Endothelial cell (in vitro differentiated cells): Measurements from ENCODE around the gene NCAM1. TPM values are rescaled to one million over a fixed set of nuclear protein-coding genes. Genes with fewer than 3 reads are reported as not detected.
"Not testable (repeated sequence)": the region's sequence is repeated elsewhere in the genome, so short reads cannot be mapped to it uniquely, and the experiment has no call there.

Experiments
- DNase-seq: peaks from one replicate; pipeline ENCODE4 v3.0.0; 2021; ENCODE audit warnings: low spot score
- H3K27ac Mint-ChIP-seq: one replicate; pipeline ENCODE4 v1.8.0; 2021; ENCODE audit warnings: mixed read lengths, inconsistent platforms; ENCODE audit not compliant: unreplicated experiment
- H3K27me3 Mint-ChIP-seq: one replicate; pipeline ENCODE4 v1.8.0; 2021; ENCODE audit warnings: mild to moderate bottlenecking, moderate library complexity, mixed read lengths, inconsistent platforms; ENCODE audit not compliant: unreplicated experiment
- H3K36me3 Mint-ChIP-seq: one replicate; pipeline ENCODE4 v1.8.0; 2021; ENCODE audit warnings: mild to moderate bottlenecking, low read depth, mixed read lengths, inconsistent platforms; ENCODE audit not compliant: unreplicated experiment
- H3K4me1 Mint-ChIP-seq: one replicate; pipeline ENCODE4 v1.8.0; 2021; ENCODE audit warnings: mild to moderate bottlenecking, mixed read lengths, inconsistent platforms; ENCODE audit not compliant: unreplicated experiment
- H3K4me3 Mint-ChIP-seq: one replicate; pipeline ENCODE4 v1.8.0; 2021; ENCODE audit warnings: mild to moderate bottlenecking, mixed read lengths, inconsistent platforms; ENCODE audit not compliant: unreplicated experiment
- H3K9me3 Mint-ChIP-seq: one replicate; pipeline ENCODE4 v1.8.0; 2021; ENCODE audit warnings: mixed read lengths, inconsistent platforms; ENCODE audit not compliant: unreplicated experiment
- total RNA-seq: library from RNA; stranded (reverse); fragmentation: NEBNext Ultra II Directional; extraction: Animal tissue kit (Norgen Biotek cat#: 25700); gene quantifications from one replicate; pipeline ENCODE4 v1.2.1, GENCODE V29; 2021; ENCODE audit not compliant: unreplicated experiment
- TF ChIP-seq, protein P1 (sequence below): fragments of 200-600 bp; sonication (generic); IDR thresholded peaks from one replicate; pipeline ENCODE4 v1.5.0; 2021; ENCODE audit warnings: antibody characterized with exemption; ENCODE audit not compliant: unreplicated experiment

NCAM1 gene
- total RNA-seq, 1 donor from 2014 or later: 21.9 TPM

- no peaks in the 10 kb centered on the region for H3K36me3 Mint-ChIP-seq
- H3K27ac Mint-ChIP-seq: no peak overlapping the region
- peaks cover 3% of the 10 kb centered on the region for H3K4me1 Mint-ChIP-seq
- no peaks in the 10 kb centered on the region for H3K27me3 Mint-ChIP-seq
- H3K4me3 Mint-ChIP-seq: no peak overlapping the region
- H3K9me3 Mint-ChIP-seq: no peaks in the 10 kb centered on the region
- DNase-seq: peak; percentile 78
- TF ChIP-seq, protein P1, sequence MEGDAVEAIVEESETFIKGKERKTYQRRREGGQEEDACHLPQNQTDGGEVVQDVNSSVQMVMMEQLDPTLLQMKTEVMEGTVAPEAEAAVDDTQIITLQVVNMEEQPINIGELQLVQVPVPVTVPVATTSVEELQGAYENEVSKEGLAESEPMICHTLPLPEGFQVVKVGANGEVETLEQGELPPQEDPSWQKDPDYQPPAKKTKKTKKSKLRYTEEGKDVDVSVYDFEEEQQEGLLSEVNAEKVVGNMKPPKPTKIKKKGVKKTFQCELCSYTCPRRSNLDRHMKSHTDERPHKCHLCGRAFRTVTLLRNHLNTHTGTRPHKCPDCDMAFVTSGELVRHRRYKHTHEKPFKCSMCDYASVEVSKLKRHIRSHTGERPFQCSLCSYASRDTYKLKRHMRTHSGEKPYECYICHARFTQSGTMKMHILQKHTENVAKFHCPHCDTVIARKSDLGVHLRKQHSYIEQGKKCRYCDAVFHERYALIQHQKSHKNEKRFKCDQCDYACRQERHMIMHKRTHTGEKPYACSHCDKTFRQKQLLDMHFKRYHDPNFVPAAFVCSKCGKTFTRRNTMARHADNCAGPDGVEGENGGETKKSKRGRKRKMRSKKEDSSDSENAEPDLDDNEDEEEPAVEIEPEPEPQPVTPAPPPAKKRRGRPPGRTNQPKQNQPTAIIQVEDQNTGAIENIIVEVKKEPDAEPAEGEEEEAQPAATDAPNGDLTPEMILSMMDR: peak; percentile 90
Measured at GRCh38 chr11:113289431-113290187, 328.4 kb downstream of the NCAM1 start.

DNA sequence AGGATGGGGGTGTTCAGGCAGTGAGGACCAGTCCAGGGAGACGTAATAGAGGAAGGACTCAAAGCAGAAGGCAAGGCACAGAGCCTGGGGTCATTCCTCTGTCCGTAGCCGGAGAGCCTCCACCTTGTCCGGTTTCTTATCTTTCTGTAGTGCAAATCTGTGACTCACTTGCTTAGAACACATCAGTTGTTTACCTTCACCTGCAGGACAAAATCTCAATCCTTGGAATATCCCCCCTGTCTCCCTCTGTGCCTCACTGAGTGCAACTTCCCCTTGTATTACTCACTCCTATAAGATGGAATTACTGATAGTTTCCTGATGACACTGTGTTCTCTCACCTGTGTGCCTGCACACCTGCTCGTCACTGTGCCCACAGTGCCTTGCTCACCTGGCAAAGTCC, 332.7 kb downstream of the NCAM1 start:
- TF ChIP-seq, protein P1: no peak
- Mint-ChIP-seq H3K36me3 (no peaks in the 10 kb centered on the region), H3K4me1 (peaks cover 9% of the 10 kb centered on the region), H3K27me3 (no peaks in the 10 kb centered on the region), H3K27ac (no peak overlapping the region), H3K4me3 (no peak overlapping the region), H3K9me3 (no peaks in the 10 kb centered on the region)
- no peak for DNase-seq

DNA sequence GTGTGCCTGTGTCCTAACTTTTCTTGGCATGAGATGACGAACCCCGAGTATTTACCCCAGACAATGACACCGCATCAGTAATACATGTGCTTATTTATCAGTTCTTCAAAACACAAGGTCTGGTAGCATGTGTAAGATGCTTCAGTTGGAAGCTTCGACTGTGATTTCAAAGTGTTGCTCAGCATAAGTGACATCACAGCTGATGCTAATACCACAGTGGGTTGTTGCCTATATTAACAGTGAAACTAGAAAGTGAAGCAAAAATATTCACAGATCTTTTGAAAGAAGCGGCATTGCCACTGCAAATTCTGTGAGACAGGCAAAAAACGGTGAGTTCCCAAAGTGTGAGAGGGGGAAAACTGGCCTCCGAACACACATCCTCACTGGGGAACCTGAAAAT, 334.8 kb downstream of the NCAM1 start:
- H3K4me3 Mint-ChIP-seq: no peak overlapping the region
- DNase-seq: no peak
- no peak overlapping the region for H3K27ac Mint-ChIP-seq
- no peaks in the 10 kb centered on the region for H3K36me3 Mint-ChIP-seq
- peaks cover 11% of the 10 kb centered on the region for H3K4me1 Mint-ChIP-seq
- TF ChIP-seq, protein P1: no peak
- no peaks in the 10 kb centered on the region for H3K9me3 Mint-ChIP-seq
- H3K27me3 Mint-ChIP-seq: no peaks in the 10 kb centered on the region

GRCh38 chr11:113296447-113297205, 335.4 kb downstream of the NCAM1 start:
- Mint-ChIP-seq H3K27ac (no peak overlapping the region), H3K4me3 (no peak overlapping the region), H3K27me3 (no peaks in the 10 kb centered on the region), H3K9me3 (no peaks in the 10 kb centered on the region), H3K4me1 (peaks cover 11% of the 10 kb centered on the region), H3K36me3 (no peaks in the 10 kb centered on the region)
- TF ChIP-seq, protein P1: no peak
- no peak for DNase-seq

DNA sequence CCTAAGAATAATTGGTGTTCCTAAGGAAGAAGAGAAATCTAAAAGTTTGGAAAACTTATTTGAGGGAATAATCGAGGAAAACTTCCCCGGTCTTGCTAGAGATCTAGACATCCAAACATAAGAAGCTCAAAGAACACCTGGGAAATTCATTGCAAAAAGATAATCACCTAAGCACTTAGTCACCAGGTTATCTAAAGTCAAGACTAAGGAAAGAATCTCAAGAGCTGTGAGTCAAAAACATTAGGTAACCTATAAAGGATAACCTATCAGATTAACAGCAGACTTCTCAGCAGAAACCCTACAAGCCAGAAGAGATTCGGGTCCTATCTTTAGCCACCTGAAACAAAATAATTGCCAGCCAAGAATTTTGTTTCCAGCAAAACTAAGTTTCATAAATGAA, 337.3 kb downstream of the NCAM1 start:
- H3K9me3 Mint-ChIP-seq, H3K4me3 Mint-ChIP-seq, H3K27me3 Mint-ChIP-seq, H3K27ac Mint-ChIP-seq, DNase-seq, H3K36me3 Mint-ChIP-seq, H3K4me1 Mint-ChIP-seq: not testable (repeated sequence)
